Measurements from ENCODE around the gene DAZAP1.

GRCh38 chr19:1364070-1364704 lies 43.2 kb upstream of the DAZAP1 start:
- TF ChIP-seq SNAI2 (CRISPR knock-in tag; IDR thresholded peaks at IDR 0.05) = no peak
- TF ChIP-seq ZC3H10 (CRISPR knock-in tag; IDR thresholded peaks at IDR 0.05) = no peak
- TF ChIP-seq ZFP3 (CRISPR knock-in tag; IDR thresholded peaks at IDR 0.05) = no peak
- TF ChIP-seq GLIS3 (CRISPR knock-in tag; IDR thresholded peaks at IDR 0.05) = no peak
- TF ChIP-seq TSHZ2 (CRISPR knock-in tag; IDR thresholded peaks at IDR 0.05) = no peak
- no peak for TF ChIP-seq PATZ1 (CRISPR knock-in tag; IDR thresholded peaks at IDR 0.05; ENCODE audit: borderline replicate concordance)
- no peak for TF ChIP-seq RARB (CRISPR knock-in tag; IDR thresholded peaks at IDR 0.05)
- no peak for TF ChIP-seq ZNF565 (CRISPR knock-in tag; conservative IDR thresholded peaks at IDR 0.05; ENCODE audit: low read depth)
- no peak for TF ChIP-seq CREB5 (CRISPR knock-in tag; IDR thresholded peaks at IDR 0.05; ENCODE audit: low read depth)
- no peak for TF ChIP-seq POU6F1 (CRISPR knock-in tag; IDR thresholded peaks at IDR 0.05; ENCODE audit: borderline replicate concordance, low read depth)
- TF ChIP-seq ARNTL (CRISPR knock-in tag; IDR thresholded peaks at IDR 0.05; ENCODE audit: borderline replicate concordance, low read depth) = no peak
- no peak for TF ChIP-seq PPARA (CRISPR knock-in tag; IDR thresholded peaks at IDR 0.05; ENCODE audit: borderline replicate concordance)
